Activated CD8-positive, alpha-beta T cell treated with anti-CD3 and anti-CD28 coated beads for 36 hours (primary cell): ENCODE data around the gene CLCN1. TPM values are rescaled to one million over a fixed set of nuclear protein-coding genes. Genes with fewer than 3 reads are reported as not detected.
A peak's percentile ranks its signal among the peaks of the same experiment; 100 is the strongest.

ENCODE experiments used
- ATAC-seq: fragments of 200-7000 bp; cut with Tn5 transposase; one replicate; pipeline ENCODE4 v1.10.0; 2021; ENCODE audit warnings: mild to moderate bottlenecking, moderate library complexity
- CTCF ChIA-PET: fragments of 350-600 bp; sonication (Branson Sonifier 250); formaldehyde crosslinking; loops from one replicate; lab custom pipeline; 2021; ENCODE audit warnings: antibody characterized with exemption; lab: Charles Lee
- POLR2A ChIA-PET: fragments of 350-600 bp; sonication (Branson Sonifier 250); formaldehyde crosslinking; loops from one replicate; lab custom pipeline; 2021; ENCODE audit warnings: antibody characterized with exemption; lab: Charles Lee
- DNase-seq: peaks from one replicate; pipeline ENCODE4 v3.0.0-alpha.2; 2020
- H3K27ac Mint-ChIP-seq: one replicate; pipeline ENCODE4 v1.8.0; 2021; ENCODE audit warnings: mild to moderate bottlenecking, mixed read lengths
- H3K27me3 Mint-ChIP-seq: one replicate; pipeline ENCODE4 v1.8.0; 2021; ENCODE audit warnings: mixed read lengths
- H3K36me3 Mint-ChIP-seq: one replicate; pipeline ENCODE4 v1.8.0; 2021; ENCODE audit warnings: low read depth, mixed read lengths
- H3K4me1 Mint-ChIP-seq: one replicate; pipeline ENCODE4 v1.8.0; 2021; ENCODE audit warnings: low read depth, mixed read lengths
- H3K4me3 Mint-ChIP-seq: one replicate; pipeline ENCODE4 v1.8.0; 2021; ENCODE audit warnings: mild to moderate bottlenecking, moderate library complexity, mixed read lengths
- H3K9me3 Mint-ChIP-seq: one replicate; pipeline ENCODE4 v1.8.0; 2021; ENCODE audit warnings: mixed read lengths
- intact Hi-C: fragments of 100-400 bp; cut with micrococcal nuclease; formaldehyde crosslinking; loops from one replicate; pipeline ENCODE4 v1.10.0; 2022
- total RNA-seq, 2 experiments: library from RNA; stranded (reverse); gene quantifications; one replicate each; pipeline ENCODE4 v1.2.3, GENCODE V29; 2021
- TF ChIP-seq, protein P1 (sequence below): fragments of 200-600 bp; IDR thresholded peaks from one replicate; pipeline ENCODE4 v1.8.0; 2022; ENCODE audit warnings: antibody characterized with exemption, mild to moderate bottlenecking

The CLCN1 gene
- total RNA-seq, result under 1 TPM in 1 of 2 experiments, not detected in 1; 0.09 TPM

DNA sequence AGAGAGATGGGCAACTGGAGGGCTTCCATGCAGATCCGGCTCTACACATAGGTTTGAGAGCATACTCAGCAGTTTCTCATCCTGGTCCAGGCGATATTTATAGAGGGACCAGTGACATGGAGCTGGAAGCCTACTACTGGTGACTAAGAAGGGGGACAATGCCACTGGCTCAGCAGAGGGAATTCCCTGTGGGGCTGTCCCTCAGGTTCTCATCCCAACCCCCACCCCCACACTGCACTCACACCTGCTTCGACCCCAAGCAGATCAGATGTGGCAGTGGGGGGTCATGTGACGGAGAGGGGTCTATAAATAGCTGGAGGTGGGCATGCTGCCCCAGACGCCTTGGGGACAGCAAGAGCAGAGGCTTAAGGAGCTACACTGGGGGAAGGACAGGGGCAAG lies at the start of gene CLCN1:
Gene CLCN1 (plus strand): TSS at position 336 of the 400 bp plus-strand sequence. CDS start 102 bp downstream, outside the sequence.
- ChIA-PET POLR2A (no interaction called here), CTCF (interaction anchor here (0.6 to 1.3 kb wide), 3 partner anchors 11 to 101 kb away, joined by 3 to 5 read pairs (median 4); no protein-coding TSS in a partner anchor)
- intact Hi-C loops, result no loop called here
- Mint-ChIP-seq H3K27me3 (no peaks in the 10 kb centered on the region), H3K4me1 (peaks cover 2% of the 10 kb centered on the region), H3K9me3 (no peaks in the 10 kb centered on the region), H3K27ac (no peak within 1 kb of the TSS), H3K36me3 (no peaks in the 10 kb centered on the region), H3K4me3 (no peak within 1 kb of the TSS)
- ATAC-seq (no peak), DNase-seq (no peak)
- TF ChIP-seq, protein P1, sequence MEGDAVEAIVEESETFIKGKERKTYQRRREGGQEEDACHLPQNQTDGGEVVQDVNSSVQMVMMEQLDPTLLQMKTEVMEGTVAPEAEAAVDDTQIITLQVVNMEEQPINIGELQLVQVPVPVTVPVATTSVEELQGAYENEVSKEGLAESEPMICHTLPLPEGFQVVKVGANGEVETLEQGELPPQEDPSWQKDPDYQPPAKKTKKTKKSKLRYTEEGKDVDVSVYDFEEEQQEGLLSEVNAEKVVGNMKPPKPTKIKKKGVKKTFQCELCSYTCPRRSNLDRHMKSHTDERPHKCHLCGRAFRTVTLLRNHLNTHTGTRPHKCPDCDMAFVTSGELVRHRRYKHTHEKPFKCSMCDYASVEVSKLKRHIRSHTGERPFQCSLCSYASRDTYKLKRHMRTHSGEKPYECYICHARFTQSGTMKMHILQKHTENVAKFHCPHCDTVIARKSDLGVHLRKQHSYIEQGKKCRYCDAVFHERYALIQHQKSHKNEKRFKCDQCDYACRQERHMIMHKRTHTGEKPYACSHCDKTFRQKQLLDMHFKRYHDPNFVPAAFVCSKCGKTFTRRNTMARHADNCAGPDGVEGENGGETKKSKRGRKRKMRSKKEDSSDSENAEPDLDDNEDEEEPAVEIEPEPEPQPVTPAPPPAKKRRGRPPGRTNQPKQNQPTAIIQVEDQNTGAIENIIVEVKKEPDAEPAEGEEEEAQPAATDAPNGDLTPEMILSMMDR, result no peak

DNA sequence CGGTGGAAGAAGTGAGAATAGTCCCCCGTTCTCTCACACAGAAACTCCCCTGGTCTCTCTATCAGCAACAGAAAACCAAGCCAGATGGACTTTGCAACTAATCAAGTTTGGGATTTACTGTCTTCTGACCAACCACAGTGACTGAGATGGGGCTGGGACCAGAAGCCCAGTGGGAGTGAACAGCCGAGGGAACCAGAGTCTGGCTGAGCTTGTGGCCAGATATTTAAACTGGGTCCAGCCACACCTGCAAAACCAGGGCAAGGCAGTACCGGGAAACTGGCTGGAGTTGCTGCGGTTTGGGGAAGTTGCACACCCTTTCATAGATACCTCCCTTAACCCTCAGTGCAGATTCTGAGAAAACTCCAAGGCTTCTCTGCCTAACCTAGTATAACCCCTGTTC lies 46.7 kb upstream of the CLCN1 start:
- TF ChIP-seq, protein P1, result no peak
- no peak overlapping the region for H3K4me3 Mint-ChIP-seq
- CTCF ChIA-PET, result interaction anchor here (1.1 to 3.0 kb wide), 4 partner anchors 10 to 30 kb away, joined by 3 to 13 read pairs (median 5); no protein-coding TSS in a partner anchor
- POLR2A ChIA-PET, result interaction anchor here (1.3 to 8.4 kb wide), 4 partner anchors 12 to 30 kb away, joined by 4 to 72 read pairs (median 5); partner anchors contain the start of gene CASP2
- DNase-seq (no peak), ATAC-seq (no peak)
- no peaks in the 10 kb centered on the region for H3K9me3 Mint-ChIP-seq
- H3K27me3 Mint-ChIP-seq, result no peaks in the 10 kb centered on the region
- intact Hi-C loops, result no loop called here
- H3K27ac Mint-ChIP-seq, result peak overlapping the region; percentile 26
- H3K36me3 Mint-ChIP-seq, result peaks cover 49% of the 10 kb centered on the region
- peaks cover 38% of the 10 kb centered on the region for H3K4me1 Mint-ChIP-seq

DNA sequence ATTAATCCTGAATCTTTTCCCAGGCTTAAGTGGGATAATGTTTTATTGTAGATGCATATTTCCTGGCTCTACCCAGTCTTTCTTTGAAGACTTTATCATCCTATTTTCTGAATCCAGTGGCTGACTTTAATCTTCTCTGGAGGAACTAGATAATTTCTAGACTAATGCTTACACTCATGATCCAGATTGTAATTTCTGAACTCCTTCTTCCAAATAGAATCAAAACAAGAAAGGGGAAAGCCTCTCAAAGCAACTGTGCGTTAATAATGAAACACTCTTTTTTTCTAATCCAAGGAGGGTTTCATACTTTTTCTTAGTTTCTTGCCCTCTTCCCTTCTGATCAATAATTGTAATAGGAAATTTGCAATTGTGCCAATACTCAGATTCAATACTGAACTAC lies 44.7 kb upstream of the CLCN1 start:
- CTCF ChIA-PET, result interaction anchor here (0.8 to 2.1 kb wide), 2 partner anchors 17 to 35 kb away, joined by 3 to 5 read pairs; partner anchors contain the start of gene CASP2
- ATAC-seq (no peak), DNase-seq (no peak)
- Mint-ChIP-seq H3K4me1 (peaks cover 22% of the 10 kb centered on the region), H3K36me3 (peaks cover 32% of the 10 kb centered on the region), H3K9me3 (no peaks in the 10 kb centered on the region), H3K4me3 (no peak overlapping the region), H3K27me3 (no peaks in the 10 kb centered on the region), H3K27ac (no peak overlapping the region)
- TF ChIP-seq, protein P1, result no peak
- intact Hi-C loops, result no loop called here
- POLR2A ChIA-PET, result interaction anchor here (1.3 kb wide), 1 partner anchor 12 kb away, joined by 4 read pairs; no protein-coding TSS in a partner anchor

DNA sequence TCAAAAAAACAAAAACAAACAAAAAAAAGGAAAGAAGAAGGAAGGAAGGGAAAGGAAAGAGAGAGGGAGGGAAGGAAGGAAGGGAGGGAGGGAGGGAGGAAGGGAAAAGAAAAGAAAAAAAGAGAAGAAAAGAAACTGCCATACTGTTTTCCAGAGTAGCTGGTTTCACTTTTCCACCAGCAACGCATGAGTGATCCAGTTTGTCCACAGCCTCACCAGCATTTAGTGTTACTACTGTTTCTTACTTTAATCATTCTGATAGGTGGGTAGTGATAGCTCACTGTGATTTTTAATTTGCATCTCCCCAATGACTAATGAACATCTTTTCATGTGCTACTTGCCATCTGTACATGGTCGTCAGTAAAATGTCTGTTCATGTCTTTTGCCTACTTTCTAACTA lies 43.0 kb upstream of the CLCN1 start:
- H3K27ac Mint-ChIP-seq, result no peak overlapping the region
- CTCF ChIA-PET, result interaction anchor here (1.0 to 2.6 kb wide), 3 partner anchors 10 to 32 kb away, joined by 3 to 13 read pairs (median 3); partner anchors contain the start of gene GSTK1
- POLR2A ChIA-PET, result interaction anchor here (1.0 to 2.8 kb wide), 5 partner anchors 8 to 19 kb away, joined by 3 to 11 read pairs (median 4); partner anchors contain the start of genes CASP2 and GSTK1

More for the DNA sequence above, 43.0 kb upstream of the CLCN1 start:
- DNase-seq, result no peak
- TF ChIP-seq, protein P1, result no peak
- Mint-ChIP-seq H3K9me3 (no peaks in the 10 kb centered on the region), H3K4me3 (no peak overlapping the region), H3K27me3 (no peaks in the 10 kb centered on the region), H3K36me3 (peaks cover 22% of the 10 kb centered on the region), H3K4me1 (peaks cover 16% of the 10 kb centered on the region)
- intact Hi-C loops, result no loop called here
- no peak for ATAC-seq
